Measurements from ENCODE around the gene KIAA1549. TPM values are rescaled to one million over a fixed set of nuclear protein-coding genes. Genes with fewer than 3 reads are reported as not detected.

The KIAA1549 gene
- total RNA-seq, 1 experiment from 2014 or later = 18.7 TPM

DNA sequence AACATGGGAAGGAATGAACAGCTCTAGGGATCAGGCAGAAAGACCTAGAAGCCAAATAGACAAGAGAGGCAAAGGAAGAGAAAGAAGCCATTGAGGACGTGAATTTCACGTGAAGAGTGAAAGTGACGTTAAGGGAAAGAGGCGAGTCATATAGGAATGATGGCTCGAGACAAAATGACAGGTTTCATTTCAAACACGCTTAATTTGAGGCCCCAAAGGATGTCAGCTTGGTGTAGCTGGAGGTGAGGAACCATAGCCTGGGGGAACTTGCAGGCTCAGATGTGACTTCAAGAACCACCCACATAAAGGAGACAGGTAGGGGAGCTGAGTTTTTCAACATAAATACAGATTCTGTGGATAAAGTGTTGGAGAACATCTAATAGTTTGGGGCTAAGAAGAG is 98.9 kb downstream of the KIAA1549 start (continued):
- TF ChIP-seq, protein P1, sequence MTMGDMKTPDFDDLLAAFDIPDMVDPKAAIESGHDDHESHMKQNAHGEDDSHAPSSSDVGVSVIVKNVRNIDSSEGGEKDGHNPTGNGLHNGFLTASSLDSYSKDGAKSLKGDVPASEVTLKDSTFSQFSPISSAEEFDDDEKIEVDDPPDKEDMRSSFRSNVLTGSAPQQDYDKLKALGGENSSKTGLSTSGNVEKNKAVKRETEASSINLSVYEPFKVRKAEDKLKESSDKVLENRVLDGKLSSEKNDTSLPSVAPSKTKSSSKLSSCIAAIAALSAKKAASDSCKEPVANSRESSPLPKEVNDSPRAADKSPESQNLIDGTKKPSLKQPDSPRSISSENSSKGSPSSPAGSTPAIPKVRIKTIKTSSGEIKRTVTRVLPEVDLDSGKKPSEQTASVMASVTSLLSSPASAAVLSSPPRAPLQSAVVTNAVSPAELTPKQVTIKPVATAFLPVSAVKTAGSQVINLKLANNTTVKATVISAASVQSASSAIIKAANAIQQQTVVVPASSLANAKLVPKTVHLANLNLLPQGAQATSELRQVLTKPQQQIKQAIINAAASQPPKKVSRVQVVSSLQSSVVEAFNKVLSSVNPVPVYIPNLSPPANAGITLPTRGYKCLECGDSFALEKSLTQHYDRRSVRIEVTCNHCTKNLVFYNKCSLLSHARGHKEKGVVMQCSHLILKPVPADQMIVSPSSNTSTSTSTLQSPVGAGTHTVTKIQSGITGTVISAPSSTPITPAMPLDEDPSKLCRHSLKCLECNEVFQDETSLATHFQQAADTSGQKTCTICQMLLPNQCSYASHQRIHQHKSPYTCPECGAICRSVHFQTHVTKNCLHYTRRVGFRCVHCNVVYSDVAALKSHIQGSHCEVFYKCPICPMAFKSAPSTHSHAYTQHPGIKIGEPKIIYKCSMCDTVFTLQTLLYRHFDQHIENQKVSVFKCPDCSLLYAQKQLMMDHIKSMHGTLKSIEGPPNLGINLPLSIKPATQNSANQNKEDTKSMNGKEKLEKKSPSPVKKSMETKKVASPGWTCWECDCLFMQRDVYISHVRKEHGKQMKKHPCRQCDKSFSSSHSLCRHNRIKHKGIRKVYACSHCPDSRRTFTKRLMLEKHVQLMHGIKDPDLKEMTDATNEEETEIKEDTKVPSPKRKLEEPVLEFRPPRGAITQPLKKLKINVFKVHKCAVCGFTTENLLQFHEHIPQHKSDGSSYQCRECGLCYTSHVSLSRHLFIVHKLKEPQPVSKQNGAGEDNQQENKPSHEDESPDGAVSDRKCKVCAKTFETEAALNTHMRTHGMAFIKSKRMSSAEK (CRISPR knock-in tag; IDR thresholded peaks at IDR 0.05; ENCODE audit: borderline replicate concordance) = no peak
- TF ChIP-seq, protein P2, sequence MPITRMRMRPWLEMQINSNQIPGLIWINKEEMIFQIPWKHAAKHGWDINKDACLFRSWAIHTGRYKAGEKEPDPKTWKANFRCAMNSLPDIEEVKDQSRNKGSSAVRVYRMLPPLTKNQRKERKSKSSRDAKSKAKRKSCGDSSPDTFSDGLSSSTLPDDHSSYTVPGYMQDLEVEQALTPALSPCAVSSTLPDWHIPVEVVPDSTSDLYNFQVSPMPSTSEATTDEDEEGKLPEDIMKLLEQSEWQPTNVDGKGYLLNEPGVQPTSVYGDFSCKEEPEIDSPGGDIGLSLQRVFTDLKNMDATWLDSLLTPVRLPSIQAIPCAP (CRISPR knock-in tag; IDR thresholded peaks at IDR 0.05) = no peak

DNA sequence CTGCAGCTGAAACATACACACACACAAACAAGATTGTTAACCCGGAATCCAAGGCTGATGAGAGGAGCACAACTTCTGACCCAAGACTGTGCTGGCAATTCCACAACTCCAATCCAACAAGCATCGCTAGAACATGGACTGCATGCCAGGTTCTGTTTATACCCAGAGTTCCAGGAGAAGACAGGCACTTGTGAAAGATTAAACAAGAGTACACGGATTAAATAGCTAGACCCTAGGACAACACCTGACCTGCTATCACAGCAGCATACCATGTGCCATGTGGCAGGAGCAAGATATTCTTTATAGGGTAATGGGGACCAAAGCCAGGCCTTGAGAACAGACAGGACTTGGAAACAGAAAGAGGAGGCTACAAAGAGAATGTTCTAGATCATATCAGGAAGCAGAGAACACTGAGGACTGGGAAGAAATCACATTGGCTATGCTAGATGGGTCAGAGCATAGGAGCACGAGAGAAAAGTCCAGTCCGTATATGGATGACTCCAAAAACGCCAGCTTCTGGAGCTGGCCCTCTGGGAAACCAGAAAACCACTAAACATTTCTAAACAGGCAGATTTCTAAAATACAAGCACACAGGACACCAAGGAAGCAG is 99.5 kb downstream of the KIAA1549 start:
- Mint-ChIP-seq H3K27ac (no peak overlapping the region; the same call in 1 of the 2 replicates), H3K9me3 (no peaks in the 10 kb centered on the region), H3K4me1 (peaks cover 8% of the 10 kb centered on the region), H3K27me3 (ENCODE audit: low read depth) (no peaks in the 10 kb centered on the region), H3K4me3 (no peak overlapping the region), H3K36me3 (peaks cover 28% of the 10 kb centered on the region)
- POLR2A ChIA-PET = no interaction called here
- CTCF ChIA-PET = interaction anchor here (0.6 kb wide), 1 partner anchor 121 kb away, joined by 3 read pairs; no protein-coding TSS in a partner anchor
- ATAC-seq (no peak), DNase-seq (ENCODE audit: low spot score) (no peak)
- TF ChIP-seq TEAD4 (CRISPR knock-in tag; IDR thresholded peaks at IDR 0.05) = no peak
- TF ChIP-seq KAT7 (CRISPR knock-in tag; IDR thresholded peaks at IDR 0.05; ENCODE audit: borderline replicate concordance) = no peak
- no peak for TF ChIP-seq NR1H2 (CRISPR knock-in tag; IDR thresholded peaks at IDR 0.05)
- no peak for TF ChIP-seq NFYB (CRISPR knock-in tag; conservative IDR thresholded peaks at IDR 0.05; ENCODE audit: low read depth)
- no peak for TF ChIP-seq SMAD3 (CRISPR knock-in tag; IDR thresholded peaks at IDR 0.05; ENCODE audit: borderline replicate concordance)
- TF ChIP-seq, protein P3, sequence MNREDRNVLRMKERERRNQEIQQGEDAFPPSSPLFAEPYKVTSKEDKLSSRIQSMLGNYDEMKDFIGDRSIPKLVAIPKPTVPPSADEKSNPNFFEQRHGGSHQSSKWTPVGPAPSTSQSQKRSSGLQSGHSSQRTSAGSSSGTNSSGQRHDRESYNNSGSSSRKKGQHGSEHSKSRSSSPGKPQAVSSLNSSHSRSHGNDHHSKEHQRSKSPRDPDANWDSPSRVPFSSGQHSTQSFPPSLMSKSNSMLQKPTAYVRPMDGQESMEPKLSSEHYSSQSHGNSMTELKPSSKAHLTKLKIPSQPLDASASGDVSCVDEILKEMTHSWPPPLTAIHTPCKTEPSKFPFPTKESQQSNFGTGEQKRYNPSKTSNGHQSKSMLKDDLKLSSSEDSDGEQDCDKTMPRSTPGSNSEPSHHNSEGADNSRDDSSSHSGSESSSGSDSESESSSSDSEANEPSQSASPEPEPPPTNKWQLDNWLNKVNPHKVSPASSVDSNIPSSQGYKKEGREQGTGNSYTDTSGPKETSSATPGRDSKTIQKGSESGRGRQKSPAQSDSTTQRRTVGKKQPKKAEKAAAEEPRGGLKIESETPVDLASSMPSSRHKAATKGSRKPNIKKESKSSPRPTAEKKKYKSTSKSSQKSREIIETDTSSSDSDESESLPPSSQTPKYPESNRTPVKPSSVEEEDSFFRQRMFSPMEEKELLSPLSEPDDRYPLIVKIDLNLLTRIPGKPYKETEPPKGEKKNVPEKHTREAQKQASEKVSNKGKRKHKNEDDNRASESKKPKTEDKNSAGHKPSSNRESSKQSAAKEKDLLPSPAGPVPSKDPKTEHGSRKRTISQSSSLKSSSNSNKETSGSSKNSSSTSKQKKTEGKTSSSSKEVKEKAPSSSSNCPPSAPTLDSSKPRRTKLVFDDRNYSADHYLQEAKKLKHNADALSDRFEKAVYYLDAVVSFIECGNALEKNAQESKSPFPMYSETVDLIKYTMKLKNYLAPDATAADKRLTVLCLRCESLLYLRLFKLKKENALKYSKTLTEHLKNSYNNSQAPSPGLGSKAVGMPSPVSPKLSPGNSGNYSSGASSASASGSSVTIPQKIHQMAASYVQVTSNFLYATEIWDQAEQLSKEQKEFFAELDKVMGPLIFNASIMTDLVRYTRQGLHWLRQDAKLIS (CRISPR knock-in tag; IDR thresholded peaks at IDR 0.05; ENCODE audit: borderline replicate concordance) = no peak
- no peak for TF ChIP-seq ZNF263 (CRISPR knock-in tag; IDR thresholded peaks at IDR 0.05; ENCODE audit: low read depth)
- TF ChIP-seq, protein P4, sequence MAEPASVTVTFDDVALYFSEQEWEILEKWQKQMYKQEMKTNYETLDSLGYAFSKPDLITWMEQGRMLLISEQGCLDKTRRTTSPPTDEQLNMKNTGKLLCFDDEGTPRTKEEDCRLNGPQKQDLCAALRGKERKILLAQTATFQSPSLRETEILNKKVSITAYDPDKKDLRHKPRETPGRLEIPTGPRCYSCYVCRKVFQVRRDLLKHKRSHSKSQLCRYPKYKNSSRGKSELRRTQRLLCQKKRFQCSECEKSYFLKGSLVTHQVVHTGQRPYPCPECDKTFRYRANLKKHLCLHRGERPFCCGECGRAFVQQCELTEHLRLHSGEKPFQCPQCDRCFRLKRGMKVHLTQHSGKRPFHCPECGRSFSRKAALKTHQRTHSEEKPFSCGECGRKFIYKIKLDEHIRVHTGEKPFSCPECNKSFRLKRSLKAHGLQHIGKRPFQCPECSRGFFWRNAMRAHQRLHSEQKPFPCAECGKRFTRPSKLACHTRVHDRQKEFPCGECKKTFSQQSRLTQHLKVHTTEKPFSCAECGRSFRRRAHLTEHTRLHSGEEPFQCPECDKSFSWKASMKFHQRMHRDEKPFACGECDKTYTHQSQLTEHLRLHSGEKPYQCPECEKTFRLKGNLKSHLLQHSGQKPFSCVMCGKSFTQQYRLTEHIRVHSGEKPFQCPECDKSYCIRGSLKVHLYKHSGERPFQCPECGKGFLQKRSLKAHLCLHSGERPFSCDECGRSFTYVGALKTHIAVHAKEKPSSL (CRISPR knock-in tag; conservative IDR thresholded peaks at IDR 0.05) = no peak
- TF ChIP-seq, protein P2 (CRISPR knock-in tag; IDR thresholded peaks at IDR 0.05) = no peak
- TF ChIP-seq CREB1 (CRISPR knock-in tag; IDR thresholded peaks at IDR 0.05) = no peak
- TF ChIP-seq ATF1 (CRISPR knock-in tag; IDR thresholded peaks at IDR 0.05) = no peak
- no peak for TF ChIP-seq TEAD1 (CRISPR knock-in tag; IDR thresholded peaks at IDR 0.05)
- TF ChIP-seq FOXK1 (CRISPR knock-in tag; IDR thresholded peaks at IDR 0.05) = no peak
- TF ChIP-seq, protein P5, sequence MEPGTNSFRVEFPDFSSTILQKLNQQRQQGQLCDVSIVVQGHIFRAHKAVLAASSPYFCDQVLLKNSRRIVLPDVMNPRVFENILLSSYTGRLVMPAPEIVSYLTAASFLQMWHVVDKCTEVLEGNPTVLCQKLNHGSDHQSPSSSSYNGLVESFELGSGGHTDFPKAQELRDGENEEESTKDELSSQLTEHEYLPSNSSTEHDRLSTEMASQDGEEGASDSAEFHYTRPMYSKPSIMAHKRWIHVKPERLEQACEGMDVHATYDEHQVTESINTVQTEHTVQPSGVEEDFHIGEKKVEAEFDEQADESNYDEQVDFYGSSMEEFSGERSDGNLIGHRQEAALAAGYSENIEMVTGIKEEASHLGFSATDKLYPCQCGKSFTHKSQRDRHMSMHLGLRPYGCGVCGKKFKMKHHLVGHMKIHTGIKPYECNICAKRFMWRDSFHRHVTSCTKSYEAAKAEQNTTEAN (CRISPR knock-in tag; IDR thresholded peaks at IDR 0.05) = no peak

Data from WTC11 (cell line).